SK-N-SH treated with all-trans-retinoic acid at 6 μM for 48 hours (cell line): ENCODE measurements around the gene RNF169.

Experiments
- CSRNP3 ChIP-seq: fragments of 250-450 bp; sonication (Bioruptor Pico); IDR thresholded peaks from 2 replicates; pipeline ENCODE4 v1.5.1; 2021; ENCODE audit warnings: mild to moderate bottlenecking, moderate library complexity
- PATZ1 ChIP-seq: fragments of 250-450 bp; sonication (Bioruptor Pico); IDR thresholded peaks from 2 replicates; pipeline ENCODE4 v1.8.0; 2020; ENCODE audit warnings: mild to moderate bottlenecking, moderate library complexity, borderline replicate concordance
- POU6F1 ChIP-seq: fragments of 250-450 bp; sonication (Bioruptor Pico); IDR thresholded peaks from 2 replicates; pipeline ENCODE4 v1.8.0; 2021; ENCODE audit warnings: low read depth, mild to moderate bottlenecking, moderate library complexity, borderline replicate concordance
- PPARA ChIP-seq: fragments of 250-450 bp; sonication (Bioruptor Pico); IDR thresholded peaks from 2 replicates; pipeline ENCODE4 v1.5.0; 2020; ENCODE audit warnings: mild to moderate bottlenecking, borderline replicate concordance
- RARB ChIP-seq: fragments of 250-450 bp; sonication (Bioruptor Pico); IDR thresholded peaks from 2 replicates; pipeline ENCODE4 v1.8.0; 2021; ENCODE audit warnings: mild to moderate bottlenecking, moderate library complexity
- TSHZ2 ChIP-seq: fragments of 250-450 bp; sonication (Bioruptor Pico); IDR thresholded peaks from 2 replicates; pipeline ENCODE4 v1.5.0; 2020; ENCODE audit warnings: mild to moderate bottlenecking, moderate library complexity

- TF ChIP-seq PATZ1 (no peak), RARB (no peak), PPARA (CRISPR knock-in tag) (no peak), POU6F1 (CRISPR knock-in tag) (no peak), TSHZ2 (CRISPR knock-in tag) (no peak), CSRNP3 (no peak)
Measured at GRCh38 chr11:74707602-74708510, 40.8 kb upstream of the RNF169 start.
